A549 (cell line): ENCODE data around the gene ZGPAT. TPM values are rescaled to one million over a fixed set of nuclear protein-coding genes. Genes with fewer than 3 reads are reported as not detected.

Experiments
- ATAC-seq, 2 experiments: fragments of 200-7000 bp in 1 of 2; fragments of >200 bp in 1 of 2; cut with Nextera tagmentation in 1 of 2; cut with Tn5 transposase in 1 of 2; 3 replicates each; pipeline versions ENCODE4 v1.8.0 to v1.9.1; 2018 to 2020; ENCODE audit warnings: mild to moderate bottlenecking in 1 of 2, moderate library complexity in 1 of 2
- CTCF ChIA-PET: fragments of 300-600 bp; sonication (Branson Sonifier 250); formaldehyde crosslinking; extraction: SDS; loops from one replicate; lab custom pipeline; 2021; ENCODE audit warnings: antibody characterized with exemption, inconsistent platforms; lab: Yijun Ruan, JAX
- POLR2A ChIA-PET: fragments of 350-600 bp; formaldehyde crosslinking; extraction: SDS; loops from one replicate; lab custom pipeline; 2021; ENCODE audit warnings: antibody characterized with exemption, inconsistent platforms; lab: Yijun Ruan, JAX
- DNase-seq, 2 experiments: peaks; one replicate each; pipeline versions ENCODE4 v3.0.0 to v3.0.0-alpha.2; 2011 to 2016; ENCODE audit warnings: low read depth in 1 of 2, low spot score in 1 of 2
- FAIRE-seq: peaks from 2 replicates; lab custom pipeline; 2011; peaks lifted over from hg19 to GRCh38; lab: Jason Lieb, UNC
- H3K27ac ChIP-seq, 2 experiments: fragments of >200 bp; sonication (Bioruptor Twin); formaldehyde crosslinking; 3 replicates each; pipeline ENCODE4 v1.5.1; 2016 to 2017
- H3K4me1 ChIP-seq: fragments of >200 bp; sonication (Bioruptor Twin); formaldehyde crosslinking; 3 replicates; pipeline ENCODE4 v1.6.1; 2016
- H3K4me2 ChIP-seq: fragments of >200 bp; sonication (Bioruptor Twin); formaldehyde crosslinking; 3 replicates; pipeline ENCODE4 v1.6.1; 2016
- H3K4me3 ChIP-seq: fragments of >200 bp; sonication (Bioruptor Twin); formaldehyde crosslinking; 3 replicates; pipeline ENCODE4 v1.5.1; 2016
- H3K9me3 ChIP-seq: fragments of >200 bp; sonication (Bioruptor Twin); formaldehyde crosslinking; 3 replicates; pipeline ENCODE4 v1.6.1; 2016
- BCL3 ChIP-seq: fragments of >200 bp; sonication (Bioruptor Twin); formaldehyde crosslinking; IDR thresholded peaks from 3 replicates; pipeline ENCODE4 v1.6.1; 2016
- CBX2 ChIP-seq: fragments of 200-600 bp; sonication (generic); IDR thresholded peaks from 2 replicates; pipeline ENCODE4 v1.6.1; 2016; ENCODE audit warnings: low read depth, mild to moderate bottlenecking, borderline replicate concordance
- CEBPB ChIP-seq, 2 experiments: fragments of >200 bp in 1 of 2; sonication (Bioruptor Twin) in 1 of 2; formaldehyde crosslinking in 1 of 2; IDR thresholded peaks; 2 replicates each; pipeline ENCODE4 v1.6.1; 2012 to 2016
- CHD4 ChIP-seq: fragments of 200-600 bp; sonication (generic); IDR thresholded peaks from 2 replicates; pipeline ENCODE4 v1.6.1; 2016; ENCODE audit warnings: antibody characterized with exemption, mild to moderate bottlenecking, borderline replicate concordance
- HDAC2 ChIP-seq: fragments of 200-600 bp; sonication (generic); IDR thresholded peaks from 2 replicates; pipeline ENCODE4 v1.6.1; 2016
- JUN ChIP-seq, 2 experiments: fragments of >200 bp; sonication (Bioruptor Twin); formaldehyde crosslinking; IDR thresholded peaks; 2 replicates in 1 of 2; 3 replicates in 1 of 2; pipeline ENCODE4 v1.6.1; 2016 to 2017
- JUNB ChIP-seq: fragments of >200 bp; sonication (Bioruptor Twin); formaldehyde crosslinking; IDR thresholded peaks from 2 replicates; pipeline ENCODE4 v1.6.1; 2016
- KDM5A ChIP-seq: fragments of 200-600 bp; sonication (generic); IDR thresholded peaks from 2 replicates; pipeline ENCODE4 v1.6.1; 2016; ENCODE audit warnings: antibody characterized with exemption, mild to moderate bottlenecking
- MAFK ChIP-seq: fragments of 450-650 bp; IDR thresholded peaks from 2 replicates; pipeline ENCODE4 v1.6.1; 2014; ENCODE audit not compliant: partially characterized antibody
- POLR2A ChIP-seq: IDR thresholded peaks from 2 replicates; pipeline ENCODE4 v1.6.1; 2012; ENCODE audit warnings: mild to moderate bottlenecking, low read length
- POLR2AphosphoS2 ChIP-seq: conservative IDR thresholded peaks from 2 replicates; pipeline ENCODE4 v1.6.1; 2012; ENCODE audit warnings: low read length, improper control_type of control experiment, inconsistent platforms
- RARB ChIP-seq: fragments of 250-450 bp; sonication (Bioruptor Pico); IDR thresholded peaks from 2 replicates; pipeline ENCODE4 v1.8.0; 2021; ENCODE audit warnings: mild to moderate bottlenecking, moderate library complexity
- RCOR1 ChIP-seq: fragments of 150-350 bp; IDR thresholded peaks from 2 replicates; pipeline ENCODE4 v1.6.1; 2014; ENCODE audit warnings: antibody characterized with exemption, low read length, low read depth
- RFX5 ChIP-seq: fragments of 450-650 bp; IDR thresholded peaks from 2 replicates; pipeline ENCODE4 v1.7.1; 2014; ENCODE audit warnings: antibody characterized with exemption, mild to moderate bottlenecking, moderate library complexity
- TP53 ChIP-seq: fragments of 250-450 bp; sonication (Bioruptor Pico); IDR thresholded peaks from 2 replicates; pipeline ENCODE4 v1.5.0; 2021; ENCODE audit warnings: mild to moderate bottlenecking, moderate library complexity
- ZNF302 ChIP-seq: fragments of 250-450 bp; sonication (Bioruptor Pico); IDR thresholded peaks from 2 replicates; pipeline ENCODE4 v1.9.0; 2021; ENCODE audit warnings: inconsistent platforms, mild to moderate bottlenecking, moderate library complexity
- ZSCAN20 ChIP-seq: fragments of 250-450 bp; sonication (Bioruptor Pico); IDR thresholded peaks from 2 replicates; pipeline ENCODE4 v1.8.0; 2022; ENCODE audit warnings: mild to moderate bottlenecking, moderate library complexity
- WGBS: methylation state at CpG from one replicate; pipeline ENCODE4 v1.1.6; 2017; ENCODE audit errors: missing lambda C conversion rate; 5-methylcytosine and 5-hydroxymethylcytosine counted together
- polyA plus RNA-seq, 4 experiments: library from polyadenylated mRNA; depleted of rRNA in 3 of 4; stranded (reverse); fragments of >200 nt; fragmentation: RNase III in 1 of 4; extraction: RNeasy Plus Mini Kit Qiagen cat#74134 plus additional on column Dnase treatment in 1 of 4; gene quantifications; 2 replicates in 3 of 4; 3 replicates in 1 of 4; pipeline ENCODE4 v1.2.3, GENCODE V29; 2011 to 2017
- TF ChIP-seq, protein P1 (sequence below): fragments of 200-600 bp; sonication (generic); IDR thresholded peaks from 2 replicates; pipeline ENCODE4 v1.6.1; 2016; ENCODE audit warnings: antibody characterized with exemption, mild to moderate bottlenecking, moderate library complexity
- TF ChIP-seq, protein P2 (sequence below): IDR thresholded peaks from 2 replicates; pipeline ENCODE4 v1.6.1; 2012
- TF ChIP-seq, protein P3 (sequence below): fragments of 250-450 bp; sonication (Bioruptor Pico); IDR thresholded peaks from 2 replicates; pipeline ENCODE4 v1.5.0; 2021; ENCODE audit warnings: mild to moderate bottlenecking, moderate library complexity, borderline replicate concordance

ZGPAT gene
- polyA plus RNA-seq, 2 of the 4 experiments (the other 2 are of a cell fraction) = 9.5 to 23.9 TPM

GRCh38 chr20:63772781-63773518 is 65.1 kb downstream of the ZGPAT start:
- Histone ChIP-seq H3K27ac (no peak overlapping the region), H3K4me2 (no peak overlapping the region), H3K4me3 (no peak overlapping the region), H3K4me1 (peaks cover 2% of the 10 kb centered on the region; the same call in 2 of the 3 replicates), H3K9me3 (no peaks in the 10 kb centered on the region)
- ATAC-seq (no peak), FAIRE-seq (no peak), DNase-seq (no peak)
- POLR2A ChIA-PET = no interaction called here
- CTCF ChIA-PET = interaction anchor here (1.0 to 1.9 kb wide), 5 partner anchors 10 to 201 kb away, joined by 3 to 9 read pairs (median 3); no protein-coding TSS in a partner anchor
- no peak for TF ChIP-seq RFX5
- 0 out of 4 replicates have a peak, but pooled peaks of 1 of the 2 experiments have one; percentile 15 for TF ChIP-seq CEBPB (IDR thresholded peaks at IDR 0.05)
- WGBS = 71% methylated on average over 17 of the region's 20 CpGs

GRCh38 chr20:63773571-63774241 is 65.9 kb downstream of the ZGPAT start:
- ChIA-PET CTCF (interaction anchor here (1.1 to 2.9 kb wide), 4 partner anchors 10 to 23 kb away, joined by 3 to 43 read pairs (median 3); no protein-coding TSS in a partner anchor), POLR2A (no interaction called here)
- H3K4me2 ChIP-seq = no peak overlapping the region
- FAIRE-seq (no peak), ATAC-seq (no peak), DNase-seq (no peak)
- no peak overlapping the region for H3K27ac ChIP-seq
- WGBS = 86% methylated on average over 30 of the region's 33 CpGs
- peaks cover 10% of the 10 kb centered on the region for H3K4me1 ChIP-seq
- H3K4me3 ChIP-seq = no peak overlapping the region
- no peaks in the 10 kb centered on the region for H3K9me3 ChIP-seq
- TF ChIP-seq CBX2 (no peak), MAFK (peak; percentile 77)

DNA sequence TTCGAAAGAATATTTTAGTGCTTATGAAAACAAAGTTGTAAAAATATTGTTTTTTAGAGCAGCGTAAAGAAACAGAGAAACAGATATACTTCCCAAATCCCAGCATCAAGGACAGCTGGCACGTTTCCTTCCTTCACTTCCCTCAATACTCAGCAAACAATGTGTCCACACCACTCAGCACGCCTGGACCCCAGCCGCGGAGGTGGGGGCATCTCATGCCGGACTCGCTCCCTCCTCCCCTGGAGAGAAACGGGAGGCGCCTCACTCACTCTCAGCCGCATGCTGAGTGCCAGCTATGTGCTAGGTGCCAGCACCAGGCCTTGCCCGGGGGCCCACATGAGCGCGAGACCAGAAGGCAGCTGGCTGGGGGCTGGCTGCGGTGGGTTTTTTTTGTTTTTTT is 66.5 kb downstream of the ZGPAT start:
- no peak overlapping the region for H3K4me3 ChIP-seq
- DNase-seq (no peak), ATAC-seq (no peak), FAIRE-seq (no peak)
- TF ChIP-seq TP53 (CRISPR knock-in tag) (no peak), ZNF302 (CRISPR knock-in tag) (no peak), HDAC2 (no peak), CHD4 (no peak), CBX2 (no peak), POLR2A (no peak), KDM5A (no peak), RARB (CRISPR knock-in tag) (no peak), JUN (IDR thresholded peaks at IDR 0.05) (no peak), BCL3 (no peak), ZSCAN20 (CRISPR knock-in tag) (no peak), JUNB (no peak), RFX5 (no peak), POLR2AphosphoS2 (no peak), RCOR1 (no peak)
- TF ChIP-seq, protein P1, sequence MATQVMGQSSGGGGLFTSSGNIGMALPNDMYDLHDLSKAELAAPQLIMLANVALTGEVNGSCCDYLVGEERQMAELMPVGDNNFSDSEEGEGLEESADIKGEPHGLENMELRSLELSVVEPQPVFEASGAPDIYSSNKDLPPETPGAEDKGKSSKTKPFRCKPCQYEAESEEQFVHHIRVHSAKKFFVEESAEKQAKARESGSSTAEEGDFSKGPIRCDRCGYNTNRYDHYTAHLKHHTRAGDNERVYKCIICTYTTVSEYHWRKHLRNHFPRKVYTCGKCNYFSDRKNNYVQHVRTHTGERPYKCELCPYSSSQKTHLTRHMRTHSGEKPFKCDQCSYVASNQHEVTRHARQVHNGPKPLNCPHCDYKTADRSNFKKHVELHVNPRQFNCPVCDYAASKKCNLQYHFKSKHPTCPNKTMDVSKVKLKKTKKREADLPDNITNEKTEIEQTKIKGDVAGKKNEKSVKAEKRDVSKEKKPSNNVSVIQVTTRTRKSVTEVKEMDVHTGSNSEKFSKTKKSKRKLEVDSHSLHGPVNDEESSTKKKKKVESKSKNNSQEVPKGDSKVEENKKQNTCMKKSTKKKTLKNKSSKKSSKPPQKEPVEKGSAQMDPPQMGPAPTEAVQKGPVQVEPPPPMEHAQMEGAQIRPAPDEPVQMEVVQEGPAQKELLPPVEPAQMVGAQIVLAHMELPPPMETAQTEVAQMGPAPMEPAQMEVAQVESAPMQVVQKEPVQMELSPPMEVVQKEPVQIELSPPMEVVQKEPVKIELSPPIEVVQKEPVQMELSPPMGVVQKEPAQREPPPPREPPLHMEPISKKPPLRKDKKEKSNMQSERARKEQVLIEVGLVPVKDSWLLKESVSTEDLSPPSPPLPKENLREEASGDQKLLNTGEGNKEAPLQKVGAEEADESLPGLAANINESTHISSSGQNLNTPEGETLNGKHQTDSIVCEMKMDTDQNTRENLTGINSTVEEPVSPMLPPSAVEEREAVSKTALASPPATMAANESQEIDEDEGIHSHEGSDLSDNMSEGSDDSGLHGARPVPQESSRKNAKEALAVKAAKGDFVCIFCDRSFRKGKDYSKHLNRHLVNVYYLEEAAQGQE = no peak
- TF ChIP-seq, protein P2, sequence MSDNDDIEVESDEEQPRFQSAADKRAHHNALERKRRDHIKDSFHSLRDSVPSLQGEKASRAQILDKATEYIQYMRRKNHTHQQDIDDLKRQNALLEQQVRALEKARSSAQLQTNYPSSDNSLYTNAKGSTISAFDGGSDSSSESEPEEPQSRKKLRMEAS = no peak
- TF ChIP-seq, protein P3, sequence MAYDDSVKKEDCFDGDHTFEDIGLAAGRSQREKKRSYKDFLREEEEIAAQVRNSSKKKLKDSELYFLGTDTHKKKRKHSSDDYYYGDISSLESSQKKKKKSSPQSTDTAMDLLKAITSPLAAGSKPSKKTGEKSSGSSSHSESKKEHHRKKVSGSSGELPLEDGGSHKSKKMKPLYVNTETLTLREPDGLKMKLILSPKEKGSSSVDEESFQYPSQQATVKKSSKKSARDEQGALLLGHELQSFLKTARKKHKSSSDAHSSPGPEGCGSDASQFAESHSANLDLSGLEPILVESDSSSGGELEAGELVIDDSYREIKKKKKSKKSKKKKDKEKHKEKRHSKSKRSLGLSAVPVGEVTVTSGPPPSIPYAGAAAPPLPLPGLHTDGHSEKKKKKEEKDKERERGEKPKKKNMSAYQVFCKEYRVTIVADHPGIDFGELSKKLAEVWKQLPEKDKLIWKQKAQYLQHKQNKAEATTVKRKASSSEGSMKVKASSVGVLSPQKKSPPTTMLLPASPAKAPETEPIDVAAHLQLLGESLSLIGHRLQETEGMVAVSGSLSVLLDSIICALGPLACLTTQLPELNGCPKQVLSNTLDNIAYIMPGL (CRISPR knock-in tag) = no peak
- CTCF ChIA-PET = interaction anchor here (1.1 to 2.9 kb wide), 7 partner anchors 11 to 89 kb away, joined by 3 to 43 read pairs (median 3); partner anchors contain the start of gene LIME1
- POLR2A ChIA-PET = no interaction called here
- H3K4me1 ChIP-seq = peaks cover 11% of the 10 kb centered on the region
- 87% methylated on average over 15 of the region's 15 CpGs for WGBS
- no peak overlapping the region for H3K27ac ChIP-seq
- H3K4me2 ChIP-seq = no peak overlapping the region
- no peaks in the 10 kb centered on the region for H3K9me3 ChIP-seq
